Chondrocyte (in vitro differentiated cells): ENCODE measurements around the gene CDX1. TPM values are rescaled to one million over a fixed set of nuclear protein-coding genes. Genes with fewer than 3 reads are reported as not detected.

Experiments used
- DNase-seq: peaks from one replicate; pipeline ENCODE4 v3.0.0; 2021; ENCODE audit warnings: mixed read lengths, low spot score
- H3K27ac Mint-ChIP-seq: one replicate; pipeline ENCODE4 v1.8.0; 2021; ENCODE audit warnings: mild to moderate bottlenecking, moderate library complexity, mixed read lengths; ENCODE audit not compliant: unreplicated experiment
- H3K27me3 Mint-ChIP-seq: 2 replicates; pipeline ENCODE4 v1.8.0; 2021; ENCODE audit warnings: low read depth, mixed read lengths
- H3K36me3 Mint-ChIP-seq: 2 replicates; pipeline ENCODE4 v1.8.0; 2021; ENCODE audit warnings: low read depth, mixed read lengths
- H3K4me1 Mint-ChIP-seq: 2 replicates; pipeline ENCODE4 v1.8.0; 2021; ENCODE audit warnings: low read depth, mild to moderate bottlenecking, mixed read lengths
- H3K4me3 Mint-ChIP-seq: one replicate; pipeline ENCODE4 v1.8.0; 2021; ENCODE audit warnings: mild to moderate bottlenecking, moderate library complexity, mixed read lengths; ENCODE audit not compliant: unreplicated experiment
- H3K9me3 Mint-ChIP-seq: 2 replicates; pipeline ENCODE4 v1.8.0; 2021; ENCODE audit warnings: low read depth, mixed read lengths
- CTCF ChIP-seq: fragments of 200-600 bp; sonication (generic); IDR thresholded peaks from 2 replicates; pipeline ENCODE4 v1.5.0; 2021; ENCODE audit warnings: antibody characterized with exemption, mild to moderate bottlenecking, moderate library complexity
- total RNA-seq: library from RNA; stranded (reverse); gene quantifications from 3 replicates; pipeline ENCODE4 v1.2.1, GENCODE V29; 2021

Gene CDX1
- total RNA-seq, 1 donor from 2014 or later = 0.57 TPM

- H3K27ac Mint-ChIP-seq = peak overlapping the region; percentile 100
- H3K4me1 Mint-ChIP-seq = peaks cover 99% of the 10 kb centered on the region
- peak overlapping the region; percentile 26 for H3K4me3 Mint-ChIP-seq
These were observed 24.9 kb upstream of the CDX1 start for GRCh38 chr5:150141544-150142184.

GRCh38 chr5:150142185-150142958 lies 24.2 kb upstream of the CDX1 start:
- no peak for DNase-seq
- Mint-ChIP-seq H3K27me3 (no peaks in the 10 kb centered on the region), H3K9me3 (no peaks in the 10 kb centered on the region), H3K4me1 (peaks cover 95% of the 10 kb centered on the region), H3K4me3 (peak overlapping the region; percentile 10), H3K36me3 (peaks cover 8% of the 10 kb centered on the region), H3K27ac (peak overlapping the region; percentile 100)
- no peak for TF ChIP-seq CTCF

More at GRCh38 chr5:150141544-150142184, 24.9 kb upstream of the CDX1 start:
- no peaks in the 10 kb centered on the region for H3K27me3 Mint-ChIP-seq
- H3K36me3 Mint-ChIP-seq = peaks cover 8% of the 10 kb centered on the region
- H3K9me3 Mint-ChIP-seq = no peaks in the 10 kb centered on the region
- no peak for DNase-seq
- no peak for TF ChIP-seq CTCF

- Mint-ChIP-seq H3K4me1 (peaks cover 95% of the 10 kb centered on the region), H3K27me3 (no peaks in the 10 kb centered on the region), H3K9me3 (no peaks in the 10 kb centered on the region), H3K36me3 (peaks cover 8% of the 10 kb centered on the region), H3K4me3 (peak overlapping the region; percentile 18), H3K27ac (peak overlapping the region; percentile 100)
- no peak for TF ChIP-seq CTCF
- DNase-seq = no peak
These were observed 23.6 kb upstream of the CDX1 start for GRCh38 chr5:150142959-150143349.

- H3K9me3 Mint-ChIP-seq = no peaks in the 10 kb centered on the region
- H3K27me3 Mint-ChIP-seq = no peaks in the 10 kb centered on the region
- peak overlapping the region; percentile 74 for H3K4me3 Mint-ChIP-seq
- DNase-seq = no peak
- TF ChIP-seq CTCF = no peak
- peak overlapping the region; percentile 100 for H3K27ac Mint-ChIP-seq
- H3K4me1 Mint-ChIP-seq = peaks cover 95% of the 10 kb centered on the region
- H3K36me3 Mint-ChIP-seq = peaks cover 15% of the 10 kb centered on the region
These were observed 23.0 kb upstream of the CDX1 start for GRCh38 chr5:150143350-150144245.

- Mint-ChIP-seq H3K4me1 (peaks cover 95% of the 10 kb centered on the region), H3K4me3 (peak overlapping the region; percentile 74), H3K36me3 (peaks cover 19% of the 10 kb centered on the region), H3K9me3 (no peaks in the 10 kb centered on the region), H3K27me3 (no peaks in the 10 kb centered on the region), H3K27ac (peak overlapping the region; percentile 100)
- DNase-seq = no peak
- TF ChIP-seq CTCF = no peak
These were observed 22.3 kb upstream of the CDX1 start for GRCh38 chr5:150144246-150144801.
